Duodenal mucosa (tissue), 2 donors: ENCODE results near the gene SLC35F1.

Source experiments
- H3K27ac ChIP-seq: one replicate; pipeline ENCODE4 v1.7.0; 2013; ENCODE audit warnings: low read depth, low read length
- H3K27me3 ChIP-seq, 2 donors: one replicate each; pipeline ENCODE4 v1.7.0; 2013; ENCODE audit warnings: low read length in 2 of 2, control low read depth in 1 of 2; ENCODE audit not compliant: insufficient read depth in 2 of 2, control insufficient read depth in 1 of 2
- H3K36me3 ChIP-seq, 2 donors: one replicate each; pipeline ENCODE4 v1.7.0; 2013; ENCODE audit warnings: low read length in 2 of 2, control low read depth in 1 of 2; ENCODE audit not compliant: insufficient read depth in 2 of 2, control insufficient read depth in 1 of 2
- H3K4me1 ChIP-seq, 2 donors: one replicate each; pipeline ENCODE4 v1.7.0; 2013; ENCODE audit warnings: low read length in 2 of 2, control low read depth in 1 of 2; ENCODE audit not compliant: insufficient read depth in 2 of 2, control insufficient read depth in 1 of 2
- H3K4me3 ChIP-seq, 2 donors: one replicate each; pipeline ENCODE4 v1.7.0; 2013; ENCODE audit warnings: low read length in 2 of 2, low read depth in 1 of 2
- H3K9ac ChIP-seq, 2 donors: one replicate each; pipeline ENCODE4 v1.7.0; 2013; ENCODE audit warnings: low read length in 2 of 2, low read depth in 1 of 2
- H3K9me3 ChIP-seq, 2 donors: one replicate each; pipeline ENCODE4 v1.7.0; 2013; ENCODE audit warnings: low read length in 2 of 2, control low read depth in 1 of 2; ENCODE audit not compliant: control insufficient read depth in 1 of 2

Gene SLC35F1

DNA sequence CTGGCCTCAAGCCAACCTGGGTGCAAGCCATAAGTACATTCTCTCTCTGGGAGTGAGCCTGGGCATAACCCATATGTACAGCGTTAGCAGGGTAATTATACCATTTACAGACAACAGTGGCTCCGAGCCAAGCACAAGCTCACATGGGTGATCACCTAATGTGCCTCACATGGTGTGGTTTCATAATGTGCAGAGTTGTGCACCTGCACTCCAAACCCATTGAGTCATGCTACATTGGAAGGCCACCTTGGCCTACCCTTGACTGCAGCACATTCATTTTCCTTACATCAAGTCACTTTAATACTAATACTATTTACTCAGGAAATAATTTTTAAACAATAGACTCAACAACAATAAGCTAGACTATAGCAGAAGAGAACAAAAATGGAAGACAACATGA is 446.5 kb downstream of the SLC35F1 start:
- H3K27me3 ChIP-seq, result no peaks in the 10 kb centered on the region
- no peaks in the 10 kb centered on the region for H3K36me3 ChIP-seq
- H3K9me3 ChIP-seq, result no peaks in the 10 kb centered on the region
- H3K9ac ChIP-seq, result no peak overlapping the region
- H3K4me3 ChIP-seq, result no peak overlapping the region
- no peak overlapping the region for H3K27ac ChIP-seq
- H3K4me1 ChIP-seq, result no peaks in the 10 kb centered on the region

DNA sequence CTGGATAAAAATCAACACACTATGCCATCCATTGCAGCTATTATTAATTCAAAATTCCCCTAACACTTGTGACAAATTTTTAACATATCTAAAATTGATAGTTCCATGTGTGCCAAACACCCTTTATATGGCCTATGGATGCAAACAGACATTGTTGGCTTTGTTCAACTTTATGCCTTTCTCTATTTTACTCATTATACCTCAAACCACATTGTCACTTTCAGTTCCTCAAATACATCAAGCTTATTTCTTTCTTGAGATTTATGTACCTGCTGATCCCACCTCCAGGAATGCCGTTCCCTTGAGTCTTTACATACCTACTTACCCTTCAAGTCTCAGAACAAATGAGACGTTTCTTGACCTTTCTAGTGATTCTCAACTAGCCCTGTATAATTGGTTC is 447.6 kb downstream of the SLC35F1 start:
- Histone ChIP-seq H3K36me3 (no peaks in the 10 kb centered on the region), H3K9ac (no peak overlapping the region), H3K4me3 (no peak overlapping the region), H3K27ac (no peak overlapping the region), H3K9me3 (no peaks in the 10 kb centered on the region), H3K4me1 (no peaks in the 10 kb centered on the region), H3K27me3 (no peaks in the 10 kb centered on the region)

DNA sequence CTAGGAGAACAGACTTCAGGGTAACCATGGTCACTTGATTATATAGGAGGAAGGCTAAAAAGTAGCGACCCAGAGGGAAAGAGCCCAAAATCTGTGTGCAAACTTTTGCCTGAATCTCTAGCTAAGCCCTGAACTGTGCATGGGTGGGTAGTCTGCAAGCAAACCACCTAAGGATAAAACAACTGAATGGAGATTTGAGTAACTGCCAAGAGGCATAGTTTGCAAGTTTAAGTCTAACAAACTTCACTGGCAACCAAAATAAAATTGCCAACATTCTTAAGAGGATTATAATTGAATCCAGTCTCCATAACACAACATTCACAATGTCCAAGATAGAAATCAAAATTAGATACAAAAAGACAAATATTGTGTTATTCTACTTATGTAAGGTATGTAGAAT is 449.0 kb downstream of the SLC35F1 start:
- Histone ChIP-seq H3K27me3 (no peaks in the 10 kb centered on the region), H3K36me3 (no peaks in the 10 kb centered on the region), H3K4me1 (no peaks in the 10 kb centered on the region), H3K9me3 (no peaks in the 10 kb centered on the region), H3K4me3 (no peak overlapping the region), H3K9ac (no peak overlapping the region), H3K27ac (no peak overlapping the region)

DNA sequence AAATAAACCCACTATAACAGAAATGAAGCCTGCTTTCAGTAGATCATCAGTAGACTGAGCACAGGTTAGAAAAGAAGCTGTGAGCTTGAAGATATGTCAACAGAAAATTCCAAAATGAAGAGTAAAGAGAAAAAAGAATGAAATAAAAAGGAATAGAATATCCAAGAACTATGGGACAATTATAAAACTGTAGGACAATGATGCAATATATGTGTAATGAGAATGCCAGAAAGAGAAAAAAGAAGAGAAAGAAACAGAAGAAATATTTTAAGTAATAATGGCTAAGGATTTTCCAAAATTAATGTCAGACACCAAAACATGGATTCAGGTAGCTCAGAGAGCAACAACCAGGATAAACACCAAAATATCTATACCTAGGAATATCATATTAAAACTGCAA is 449.6 kb downstream of the SLC35F1 start:
- Histone ChIP-seq H3K36me3 (no peaks in the 10 kb centered on the region), H3K9ac (no peak overlapping the region), H3K9me3 (no peaks in the 10 kb centered on the region), H3K27ac (no peak overlapping the region), H3K4me1 (no peaks in the 10 kb centered on the region), H3K4me3 (no peak overlapping the region), H3K27me3 (no peaks in the 10 kb centered on the region)
